Measurements from ENCODE around the gene HLA-DMA. TPM values are rescaled to one million over a fixed set of nuclear protein-coding genes. Genes with fewer than 3 reads are reported as not detected.

HLA-DMA gene
- total and polyA plus RNA-seq, 9 of the 15 experiments (the other 6 are each of a cell fraction or from before 2014, with no cell fraction given): 0.13 to 0.83 (median 0.51) TPM

GRCh38 chr6:32969685-32970412, 17.0 kb upstream of the HLA-DMA start (continued):
- 0 out of 2 replicates have a peak, but pooled peaks have one; percentile 55 for TF ChIP-seq ZNF212 (CRISPR knock-in tag; IDR thresholded peaks at IDR 0.05)
- TF ChIP-seq CREB1 (IDR thresholded peaks at IDR 0.05): no peak
- TF ChIP-seq CREB1 (CRISPR knock-in tag; IDR thresholded peaks at IDR 0.05): no peak
- TF ChIP-seq CXXC5 (CRISPR knock-in tag; IDR thresholded peaks at IDR 0.05): peak; percentile 58
- 0 out of 2 replicates have a peak, but pooled peaks have one; percentile 74 for TF ChIP-seq PRMT5 (CRISPR knock-in tag; IDR thresholded peaks at IDR 0.05)
- no peak for TF ChIP-seq ELK3 (CRISPR knock-in tag; IDR thresholded peaks at IDR 0.05)
- no peak for TF ChIP-seq EHMT2 (IDR thresholded peaks at IDR 0.05)
- TF ChIP-seq ARHGAP35 (IDR thresholded peaks at IDR 0.05; ENCODE audit: partially characterized antibody): no peak
- TF ChIP-seq ZNF280B (CRISPR knock-in tag; IDR thresholded peaks at IDR 0.05): no peak
- TF ChIP-seq ESRRA (IDR thresholded peaks at IDR 0.05; ENCODE audit: borderline replicate concordance, low read depth): no peak
- peak; percentile 79 for TF ChIP-seq ELF2 (CRISPR knock-in tag; IDR thresholded peaks at IDR 0.05)
- no peak for TF ChIP-seq ZC3H8 (IDR thresholded peaks at IDR 0.05)
- no peak for TF ChIP-seq ELF1 (tag; IDR thresholded peaks at IDR 0.05)
- peak; percentile 97 for TF ChIP-seq ZFX (CRISPR knock-in tag; IDR thresholded peaks at IDR 0.05)
- no peak for TF ChIP-seq ZNF324 (CRISPR knock-in tag; IDR thresholded peaks at IDR 0.05)
- no peak for TF ChIP-seq ZSCAN29 (IDR thresholded peaks at IDR 0.05)
- TF ChIP-seq SMARCA5 (IDR thresholded peaks at IDR 0.05): no peak
- TF ChIP-seq TGIF2 (CRISPR knock-in tag; IDR thresholded peaks at IDR 0.05): no peak
- TF ChIP-seq ZNF830 (CRISPR knock-in tag; IDR thresholded peaks at IDR 0.05): peak; percentile 51; the same call in 1 of the 2 replicates
- TF ChIP-seq HMGN3 (IDR thresholded peaks at IDR 0.05; ENCODE audit: borderline replicate concordance, extremely low read depth, insufficient read length, low read depth, low read length): peak; percentile 41
- no peak for TF ChIP-seq ZBTB43 (CRISPR knock-in tag; IDR thresholded peaks at IDR 0.05)
- TF ChIP-seq HCFC1 (IDR thresholded peaks at IDR 0.05; ENCODE audit: low read depth, low read length): peak; percentile 41; the same call in 1 of the 2 replicates
- TF ChIP-seq CREM (IDR thresholded peaks at IDR 0.05; ENCODE audit: low read depth): 0 out of 2 replicates have a peak, but pooled peaks have one; percentile 17
- no peak; the same call in 1 of the 2 replicates for TF ChIP-seq GTF2E2 (tag; IDR thresholded peaks at IDR 0.05)
- TF ChIP-seq POU5F1 (IDR thresholded peaks at IDR 0.05; ENCODE audit: borderline replicate concordance, low read depth, low read length, partially characterized antibody): no peak
- no peak for TF ChIP-seq RFX1 (IDR thresholded peaks at IDR 0.05)

Data from K562 (cell line).